ENCODE results near the gene CRIM1. TPM values are rescaled to one million over a fixed set of nuclear protein-coding genes. Genes with fewer than 3 reads are reported as not detected.

Gene CRIM1
- total and polyA plus RNA-seq, 4 donors: 2.2 to 22.1 (median 9.6) TPM

DNA sequence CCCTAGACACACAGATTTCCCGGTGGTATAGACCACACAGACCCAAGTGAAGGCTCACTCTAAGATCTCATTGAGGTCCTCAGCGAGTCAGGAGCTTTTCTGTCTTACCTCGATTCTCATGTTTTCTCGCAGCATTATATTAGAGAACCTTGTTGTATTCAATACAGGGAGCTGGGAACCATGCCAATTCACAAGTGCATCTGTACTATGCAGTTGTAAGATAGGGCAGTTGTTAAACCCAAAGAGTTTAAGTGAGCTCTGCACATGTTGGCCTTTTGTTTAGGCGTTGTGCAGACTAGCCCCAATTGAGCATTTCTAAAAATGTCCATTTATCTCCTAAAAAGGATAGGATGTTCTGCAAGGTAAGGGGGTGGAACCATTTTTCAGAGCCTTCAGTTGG is 182.8 kb downstream of the CRIM1 start:
- DNase-seq (ENCODE audit: low spot score): no peak
- H3K4me3 ChIP-seq (ENCODE audit: low read depth in 1 of 3, low read length in 3 of 3): no peak overlapping the region
- 86% methylated on average over 5 of the region's 5 CpGs for WGBS
- TF ChIP-seq REST (IDR thresholded peaks at IDR 0.05) (no peak), JUND (IDR thresholded peaks at IDR 0.05) (no peak), HNF4G (IDR thresholded peaks at IDR 0.05) (no peak), ZBTB33 (IDR thresholded peaks at IDR 0.05) (no peak), EGR1 (IDR thresholded peaks at IDR 0.05; ENCODE audit: low read depth in 2 of 2) (no peak), GABPA (IDR thresholded peaks at IDR 0.05 in 1 of 2, conservative IDR thresholded peaks at IDR 0.05 in 1 of 2) (no peak), TAF1 (conservative IDR thresholded peaks at IDR 0.05) (no peak), YY1 (IDR thresholded peaks at IDR 0.05) (no peak), MAX (IDR thresholded peaks at IDR 0.05) (no peak), HNF4A (conservative IDR thresholded peaks at IDR 0.05) (no peak), FOXA1 (IDR thresholded peaks at IDR 0.05) (no peak)
- TF ChIP-seq, protein P1, sequence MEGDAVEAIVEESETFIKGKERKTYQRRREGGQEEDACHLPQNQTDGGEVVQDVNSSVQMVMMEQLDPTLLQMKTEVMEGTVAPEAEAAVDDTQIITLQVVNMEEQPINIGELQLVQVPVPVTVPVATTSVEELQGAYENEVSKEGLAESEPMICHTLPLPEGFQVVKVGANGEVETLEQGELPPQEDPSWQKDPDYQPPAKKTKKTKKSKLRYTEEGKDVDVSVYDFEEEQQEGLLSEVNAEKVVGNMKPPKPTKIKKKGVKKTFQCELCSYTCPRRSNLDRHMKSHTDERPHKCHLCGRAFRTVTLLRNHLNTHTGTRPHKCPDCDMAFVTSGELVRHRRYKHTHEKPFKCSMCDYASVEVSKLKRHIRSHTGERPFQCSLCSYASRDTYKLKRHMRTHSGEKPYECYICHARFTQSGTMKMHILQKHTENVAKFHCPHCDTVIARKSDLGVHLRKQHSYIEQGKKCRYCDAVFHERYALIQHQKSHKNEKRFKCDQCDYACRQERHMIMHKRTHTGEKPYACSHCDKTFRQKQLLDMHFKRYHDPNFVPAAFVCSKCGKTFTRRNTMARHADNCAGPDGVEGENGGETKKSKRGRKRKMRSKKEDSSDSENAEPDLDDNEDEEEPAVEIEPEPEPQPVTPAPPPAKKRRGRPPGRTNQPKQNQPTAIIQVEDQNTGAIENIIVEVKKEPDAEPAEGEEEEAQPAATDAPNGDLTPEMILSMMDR (IDR thresholded peaks at IDR 0.05; ENCODE audit: low read depth, low read length, missing input control): no peak
- H3K27ac ChIP-seq (ENCODE audit: low read depth in 1 of 2, low read length in 2 of 2): no peak overlapping the region
- H3K9me3 ChIP-seq (ENCODE audit: control insufficient read depth in 4 of 4, low read length in 3 of 4): no peaks in the 10 kb centered on the region
- no peak overlapping the region for H3K9ac ChIP-seq (ENCODE audit: low read depth in 1 of 2, low read length in 2 of 2)
- no peaks in the 10 kb centered on the region for H3K27me3 ChIP-seq (ENCODE audit: control insufficient read depth in 4 of 4, insufficient read depth in 4 of 4, low read length in 3 of 4)
- H3K36me3 ChIP-seq (ENCODE audit: control insufficient read depth in 4 of 4, insufficient read depth in 3 of 4, low read depth in 1 of 4, low read length in 3 of 4): peaks cover 0 to 2% (median 0%) of the 10 kb centered on the region in 4 donors
- H3K4me1 ChIP-seq (ENCODE audit: control insufficient read depth in 4 of 4, insufficient read depth in 4 of 4, low read length in 3 of 4): no peaks in the 10 kb centered on the region

DNA sequence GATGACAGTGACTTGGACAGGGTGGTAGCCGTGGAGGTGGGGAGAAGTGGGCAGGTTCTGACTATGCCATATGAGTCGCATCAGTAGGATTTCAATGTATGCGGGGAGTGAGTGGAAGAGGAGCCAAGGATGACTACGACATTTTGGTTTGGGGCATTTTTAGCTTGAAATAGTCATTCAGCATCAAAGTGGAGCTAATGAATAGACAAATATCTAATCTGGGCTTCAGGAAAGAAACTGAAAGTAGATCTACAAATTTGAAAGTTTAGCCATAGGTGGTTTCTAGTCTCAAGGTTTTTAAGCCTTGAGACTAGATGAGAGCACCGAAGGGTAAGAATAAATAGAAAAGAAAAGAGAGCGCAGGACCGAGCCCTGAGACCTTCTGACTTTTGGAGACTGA is 184.1 kb downstream of the CRIM1 start:
- H3K36me3 ChIP-seq (ENCODE audit: control insufficient read depth in 4 of 4, insufficient read depth in 3 of 4, low read depth in 1 of 4, low read length in 3 of 4): peaks cover 0 to 2% (median 0%) of the 10 kb centered on the region in 4 donors

More for the DNA sequence above, 184.1 kb downstream of the CRIM1 start:
- Histone ChIP-seq H3K9ac (ENCODE audit: low read depth in 1 of 2, low read length in 2 of 2) (no peak overlapping the region), H3K4me1 (ENCODE audit: control insufficient read depth in 4 of 4, insufficient read depth in 4 of 4, low read length in 3 of 4) (no peaks in the 10 kb centered on the region), H3K4me3 (ENCODE audit: low read depth in 1 of 3, low read length in 3 of 3) (no peak overlapping the region), H3K9me3 (ENCODE audit: control insufficient read depth in 4 of 4, low read length in 3 of 4) (no peaks in the 10 kb centered on the region), H3K27me3 (ENCODE audit: control insufficient read depth in 4 of 4, insufficient read depth in 4 of 4, low read length in 3 of 4) (no peaks in the 10 kb centered on the region), H3K27ac (ENCODE audit: low read depth in 1 of 2, low read length in 2 of 2) (no peak overlapping the region)
- WGBS: 95% methylated on average over 7 of the region's 7 CpGs
- TF ChIP-seq REST (IDR thresholded peaks at IDR 0.05) (no peak), ZBTB33 (IDR thresholded peaks at IDR 0.05) (no peak), MAX (IDR thresholded peaks at IDR 0.05) (no peak), SP1 (IDR thresholded peaks at IDR 0.05) (no peak)
- no peak for DNase-seq (ENCODE audit: low spot score)
